ENCODE results near the gene PDRG1. TPM values are rescaled to one million over a fixed set of nuclear protein-coding genes. Genes with fewer than 3 reads are reported as not detected.

PDRG1 gene
- total RNA-seq, 1 experiment from 2014 or later, result 24.3 TPM

GRCh38 chr20:31908424-31908823 is 43.4 kb downstream of the PDRG1 start:
- CTCF ChIA-PET, result interaction anchor here (0.6 kb wide), 1 partner anchor 55 kb away, joined by 4 read pairs; no protein-coding TSS in a partner anchor
- no peaks in the 10 kb centered on the region for H3K9me3 ChIP-seq (ENCODE audit: low read depth, low read length, poor library complexity, severe bottlenecking)
- POLR2A ChIA-PET (ENCODE audit: low non-redundant PET), result no interaction called here
- no peak overlapping the region for H3K4me3 ChIP-seq (ENCODE audit: low read depth, low read length, poor library complexity, severe bottlenecking)
- TF ChIP-seq CTCF (conservative IDR thresholded peaks at IDR 0.05; ENCODE audit: low read depth, low read length) (no peak), EZH2 (IDR thresholded peaks at IDR 0.05; ENCODE audit: borderline replicate concordance, low read depth, low read length, poor library complexity, severe bottlenecking) (no peak)
- no peaks in the 10 kb centered on the region for H3K4me1 ChIP-seq (ENCODE audit: insufficient read depth, low read length, poor library complexity, severe bottlenecking)
- BruUV-seq (replicated peaks), result no TSS peak
- H3K27me3 ChIP-seq (replicated peaks; ENCODE audit: insufficient read depth, low read depth, low read length, poor library complexity), result no peaks in the 10 kb centered on the region
- DNase-seq (ENCODE audit: low spot score), result no peak
- no peak overlapping the region for H3K27ac ChIP-seq (ENCODE audit: low read depth, low read length, poor library complexity, severe bottlenecking)
- intact Hi-C loops (cut with micrococcal nuclease; ENCODE audit: unreplicated experiment), result no loop called here
- no peaks in the 10 kb centered on the region for H3K36me3 ChIP-seq (ENCODE audit: insufficient read depth, low read length, poor library complexity, severe bottlenecking)

- Histone ChIP-seq H3K27me3 (replicated peaks; ENCODE audit: insufficient read depth, low read depth, low read length, poor library complexity) (no peaks in the 10 kb centered on the region), H3K27ac (ENCODE audit: low read depth, low read length, poor library complexity, severe bottlenecking) (no peak overlapping the region), H3K9me3 (ENCODE audit: low read depth, low read length, poor library complexity, severe bottlenecking) (no peaks in the 10 kb centered on the region), H3K36me3 (ENCODE audit: insufficient read depth, low read length, poor library complexity, severe bottlenecking) (no peaks in the 10 kb centered on the region), H3K4me1 (ENCODE audit: insufficient read depth, low read length, poor library complexity, severe bottlenecking) (no peaks in the 10 kb centered on the region), H3K4me3 (ENCODE audit: low read depth, low read length, poor library complexity, severe bottlenecking) (no peak overlapping the region)
- BruUV-seq (replicated peaks), result no TSS peak
- intact Hi-C loops (cut with micrococcal nuclease; ENCODE audit: unreplicated experiment), result no loop called here
- ChIA-PET CTCF (no interaction called here), POLR2A (ENCODE audit: low non-redundant PET) (no interaction called here)
- no peak for DNase-seq (ENCODE audit: low spot score)
- TF ChIP-seq CTCF (conservative IDR thresholded peaks at IDR 0.05; ENCODE audit: low read depth, low read length) (no peak), EZH2 (IDR thresholded peaks at IDR 0.05; ENCODE audit: borderline replicate concordance, low read depth, low read length, poor library complexity, severe bottlenecking) (no peak)
Measured at GRCh38 chr20:31908016-31908415, 43.8 kb downstream of the PDRG1 start.

- no peak for TF ChIP-seq EZH2 (IDR thresholded peaks at IDR 0.05; ENCODE audit: borderline replicate concordance, low read depth, low read length, poor library complexity, severe bottlenecking)
- TF ChIP-seq CTCF (conservative IDR thresholded peaks at IDR 0.05; ENCODE audit: low read depth, low read length), result no peak
- H3K27ac ChIP-seq (ENCODE audit: low read depth, low read length, poor library complexity, severe bottlenecking), result no peak overlapping the region
- no peak overlapping the region for H3K4me3 ChIP-seq (ENCODE audit: low read depth, low read length, poor library complexity, severe bottlenecking)
- no peaks in the 10 kb centered on the region for H3K4me1 ChIP-seq (ENCODE audit: insufficient read depth, low read length, poor library complexity, severe bottlenecking)
- no TSS peak for BruUV-seq (replicated peaks)
- intact Hi-C loops (cut with micrococcal nuclease; ENCODE audit: unreplicated experiment), result no loop called here
- no peak for DNase-seq (ENCODE audit: low spot score)
- H3K9me3 ChIP-seq (ENCODE audit: low read depth, low read length, poor library complexity, severe bottlenecking), result no peaks in the 10 kb centered on the region
- H3K27me3 ChIP-seq (replicated peaks; ENCODE audit: insufficient read depth, low read depth, low read length, poor library complexity), result no peaks in the 10 kb centered on the region
- H3K36me3 ChIP-seq (ENCODE audit: insufficient read depth, low read length, poor library complexity, severe bottlenecking), result no peaks in the 10 kb centered on the region
- POLR2A ChIA-PET (ENCODE audit: low non-redundant PET), result no interaction called here
- CTCF ChIA-PET, result no interaction called here
Measured at GRCh38 chr20:31907046-31907445, 44.8 kb downstream of the PDRG1 start.

Data from A673 (cell line).